Calu3 (cell line): ENCODE data around the gene ZNF670. TPM values are rescaled to one million over a fixed set of nuclear protein-coding genes. Genes with fewer than 3 reads are reported as not detected.

Source experiments
- BruUV-seq: library from RNA; stranded (reverse); fragments of 400-500 nt; replicated peaks from 2 replicates; lab custom pipeline; 2021; lab: Mats Ljungman, UMichigan
- CTCF ChIA-PET: fragments of 300-600 bp; sonication (Branson Sonifier 250); formaldehyde crosslinking; loops from one replicate; lab custom pipeline; 2022; ENCODE audit warnings: antibody characterized with exemption; lab: Charles Lee
- DNase-seq: peaks from one replicate; pipeline ENCODE4 v3.0.0; 2022
- H3K27ac Mint-ChIP-seq: one replicate; pipeline ENCODE4 v1.8.0; 2022; ENCODE audit warnings: mixed read lengths; ENCODE audit not compliant: unreplicated experiment
- H3K27me3 Mint-ChIP-seq: one replicate; pipeline ENCODE4 v1.8.0; 2022; ENCODE audit warnings: mixed read lengths; ENCODE audit not compliant: unreplicated experiment
- H3K36me3 Mint-ChIP-seq: one replicate; pipeline ENCODE4 v1.8.0; 2022; ENCODE audit warnings: mild to moderate bottlenecking, moderate library complexity, mixed read lengths; ENCODE audit not compliant: insufficient read depth, unreplicated experiment
- H3K4me1 Mint-ChIP-seq: one replicate; pipeline ENCODE4 v1.8.0; 2022; ENCODE audit warnings: mild to moderate bottlenecking, low read depth, mixed read lengths; ENCODE audit not compliant: unreplicated experiment
- H3K4me3 Mint-ChIP-seq: one replicate; pipeline ENCODE4 v1.8.0; 2022; ENCODE audit warnings: mild to moderate bottlenecking, low read depth, moderate library complexity, mixed read lengths; ENCODE audit not compliant: unreplicated experiment
- H3K9me3 Mint-ChIP-seq: one replicate; pipeline ENCODE4 v1.8.0; 2022; ENCODE audit warnings: low read depth, mixed read lengths; ENCODE audit not compliant: unreplicated experiment
- CTCF ChIP-seq: fragments of 200-600 bp; IDR thresholded peaks from one replicate; pipeline ENCODE4 v1.8.0; 2022; ENCODE audit warnings: antibody characterized with exemption; ENCODE audit not compliant: unreplicated experiment
- intact Hi-C: fragments of 100-400 bp; cut with micrococcal nuclease; formaldehyde crosslinking; loops from one replicate; pipeline ENCODE4 v1.10.0; 2022; ENCODE audit not compliant: unreplicated experiment
- total RNA-seq: library from RNA; stranded (reverse); gene quantifications from 2 replicates; pipeline ENCODE4 v1.2.3, GENCODE V29; 2022

ZNF670 gene
- total RNA-seq, 1 experiment from 2014 or later, result 6.1 TPM

- no peak for TF ChIP-seq CTCF
- H3K36me3 Mint-ChIP-seq, result no peaks in the 10 kb centered on the region
- no peaks in the 10 kb centered on the region for H3K4me1 Mint-ChIP-seq
- no peaks in the 10 kb centered on the region for H3K27me3 Mint-ChIP-seq
- no TSS peak for BruUV-seq
- CTCF ChIA-PET, result no interaction called here
- no peak for DNase-seq
- H3K27ac Mint-ChIP-seq, result no peak overlapping the region
- intact Hi-C loops, result no loop called here
- H3K9me3 Mint-ChIP-seq, result peaks cover 5% of the 10 kb centered on the region
- no peak overlapping the region for H3K4me3 Mint-ChIP-seq
Observed at GRCh38 chr1:247090455-247090854, 11.8 kb upstream of the ZNF670 start.

GRCh38 chr1:247089616-247090375, 11.2 kb upstream of the ZNF670 start:
- no peak overlapping the region for H3K4me3 Mint-ChIP-seq
- no peaks in the 10 kb centered on the region for H3K4me1 Mint-ChIP-seq
- TF ChIP-seq CTCF, result no peak
- intact Hi-C loops, result no loop called here
- no peak for DNase-seq
- CTCF ChIA-PET, result interaction anchor here (0.6 kb wide), 1 partner anchor 851 kb away, joined by 3 read pairs; no protein-coding TSS in a partner anchor
- H3K36me3 Mint-ChIP-seq, result no peaks in the 10 kb centered on the region
- H3K9me3 Mint-ChIP-seq, result peaks cover 10% of the 10 kb centered on the region
- no peak overlapping the region for H3K27ac Mint-ChIP-seq
- no TSS peak for BruUV-seq
- no peaks in the 10 kb centered on the region for H3K27me3 Mint-ChIP-seq

- intact Hi-C loops, result no loop called here
- CTCF ChIA-PET, result interaction anchor here (0.6 kb wide), 1 partner anchor 850 kb away, joined by 3 read pairs; no protein-coding TSS in a partner anchor
- Mint-ChIP-seq H3K4me1 (no peaks in the 10 kb centered on the region), H3K4me3 (no peak overlapping the region), H3K27ac (no peak overlapping the region), H3K27me3 (no peaks in the 10 kb centered on the region), H3K36me3 (no peaks in the 10 kb centered on the region), H3K9me3 (peaks cover 8% of the 10 kb centered on the region)
- DNase-seq, result no peak
- BruUV-seq, result no TSS peak
- no peak for TF ChIP-seq CTCF
Observed at GRCh38 chr1:247088967-247089366, 10.4 kb upstream of the ZNF670 start.

GRCh38 chr1:247087256-247087655, 8.6 kb upstream of the ZNF670 start:
- H3K9me3 Mint-ChIP-seq, result peaks cover 9% of the 10 kb centered on the region
- no peak overlapping the region for H3K4me3 Mint-ChIP-seq
- DNase-seq, result no peak
- H3K27me3 Mint-ChIP-seq, result no peaks in the 10 kb centered on the region
- intact Hi-C loops, result no loop called here
- no peaks in the 10 kb centered on the region for H3K4me1 Mint-ChIP-seq
- CTCF ChIA-PET, result interaction anchor here (1.5 kb wide), 1 partner anchor 13 kb away, joined by 4 read pairs; no protein-coding TSS in a partner anchor
- no peaks in the 10 kb centered on the region for H3K36me3 Mint-ChIP-seq
- BruUV-seq, result no TSS peak
- no peak for TF ChIP-seq CTCF
- no peak overlapping the region for H3K27ac Mint-ChIP-seq
